ENCODE data around the gene MITD1. TPM values are rescaled to one million over a fixed set of nuclear protein-coding genes. Genes with fewer than 3 reads are reported as not detected.

The MITD1 gene
- total and polyA plus RNA-seq, 2 of the 13 experiments (the other 11 are each of a cell fraction or from before 2014, with no cell fraction given): 17.8 to 43.7 TPM

DNA sequence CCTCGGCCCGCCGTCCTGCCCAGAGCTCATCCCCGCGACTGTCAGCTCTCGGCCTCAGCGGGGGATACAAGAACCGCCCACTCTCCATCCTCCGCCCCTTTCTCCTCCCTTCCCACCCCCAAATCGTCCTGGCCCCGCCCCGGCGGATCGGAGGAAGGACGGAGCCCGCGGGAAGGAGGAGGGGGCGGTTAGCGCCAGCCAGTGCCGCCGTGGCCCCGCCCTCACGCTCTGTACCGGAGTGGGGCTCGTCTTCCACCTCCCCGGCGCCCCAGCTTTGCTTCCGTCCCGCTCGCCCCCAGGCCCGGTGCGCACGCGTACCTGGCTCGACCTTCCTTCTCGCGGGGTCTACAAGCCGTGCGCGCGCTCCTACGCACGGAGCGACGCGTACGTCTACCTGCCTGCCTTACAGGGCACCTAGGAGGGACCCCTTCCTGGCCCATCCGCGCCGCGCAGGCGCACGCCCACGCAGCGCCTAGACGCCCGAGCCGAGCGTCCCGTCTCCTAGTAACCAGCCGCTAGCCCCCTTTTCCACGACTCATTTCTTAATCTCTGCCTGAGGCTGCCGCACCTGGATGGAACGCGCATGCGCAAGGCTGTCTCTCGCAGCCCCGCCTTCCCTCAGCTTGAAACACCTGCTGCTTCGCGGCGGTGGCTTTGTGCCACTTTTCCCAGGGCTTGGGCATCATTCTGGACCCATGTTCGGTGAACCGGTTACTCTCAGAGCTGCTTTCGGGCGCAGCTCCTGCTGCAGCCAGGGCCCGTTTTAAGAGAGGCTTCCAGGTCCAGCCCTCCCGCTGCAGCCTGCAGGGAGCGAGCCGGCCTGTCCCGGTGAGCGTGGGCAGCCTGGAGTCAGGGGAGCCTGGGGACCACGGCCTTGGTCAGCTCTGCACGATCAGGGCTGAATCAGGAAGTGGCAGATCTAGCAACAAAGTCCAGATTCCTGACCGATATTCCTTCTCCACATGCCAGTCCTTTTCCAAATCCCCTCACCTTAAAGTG is 39.4 kb downstream of the MITD1 start, which contains the start of gene C2orf15 (continued):
- TF ChIP-seq, protein P1, sequence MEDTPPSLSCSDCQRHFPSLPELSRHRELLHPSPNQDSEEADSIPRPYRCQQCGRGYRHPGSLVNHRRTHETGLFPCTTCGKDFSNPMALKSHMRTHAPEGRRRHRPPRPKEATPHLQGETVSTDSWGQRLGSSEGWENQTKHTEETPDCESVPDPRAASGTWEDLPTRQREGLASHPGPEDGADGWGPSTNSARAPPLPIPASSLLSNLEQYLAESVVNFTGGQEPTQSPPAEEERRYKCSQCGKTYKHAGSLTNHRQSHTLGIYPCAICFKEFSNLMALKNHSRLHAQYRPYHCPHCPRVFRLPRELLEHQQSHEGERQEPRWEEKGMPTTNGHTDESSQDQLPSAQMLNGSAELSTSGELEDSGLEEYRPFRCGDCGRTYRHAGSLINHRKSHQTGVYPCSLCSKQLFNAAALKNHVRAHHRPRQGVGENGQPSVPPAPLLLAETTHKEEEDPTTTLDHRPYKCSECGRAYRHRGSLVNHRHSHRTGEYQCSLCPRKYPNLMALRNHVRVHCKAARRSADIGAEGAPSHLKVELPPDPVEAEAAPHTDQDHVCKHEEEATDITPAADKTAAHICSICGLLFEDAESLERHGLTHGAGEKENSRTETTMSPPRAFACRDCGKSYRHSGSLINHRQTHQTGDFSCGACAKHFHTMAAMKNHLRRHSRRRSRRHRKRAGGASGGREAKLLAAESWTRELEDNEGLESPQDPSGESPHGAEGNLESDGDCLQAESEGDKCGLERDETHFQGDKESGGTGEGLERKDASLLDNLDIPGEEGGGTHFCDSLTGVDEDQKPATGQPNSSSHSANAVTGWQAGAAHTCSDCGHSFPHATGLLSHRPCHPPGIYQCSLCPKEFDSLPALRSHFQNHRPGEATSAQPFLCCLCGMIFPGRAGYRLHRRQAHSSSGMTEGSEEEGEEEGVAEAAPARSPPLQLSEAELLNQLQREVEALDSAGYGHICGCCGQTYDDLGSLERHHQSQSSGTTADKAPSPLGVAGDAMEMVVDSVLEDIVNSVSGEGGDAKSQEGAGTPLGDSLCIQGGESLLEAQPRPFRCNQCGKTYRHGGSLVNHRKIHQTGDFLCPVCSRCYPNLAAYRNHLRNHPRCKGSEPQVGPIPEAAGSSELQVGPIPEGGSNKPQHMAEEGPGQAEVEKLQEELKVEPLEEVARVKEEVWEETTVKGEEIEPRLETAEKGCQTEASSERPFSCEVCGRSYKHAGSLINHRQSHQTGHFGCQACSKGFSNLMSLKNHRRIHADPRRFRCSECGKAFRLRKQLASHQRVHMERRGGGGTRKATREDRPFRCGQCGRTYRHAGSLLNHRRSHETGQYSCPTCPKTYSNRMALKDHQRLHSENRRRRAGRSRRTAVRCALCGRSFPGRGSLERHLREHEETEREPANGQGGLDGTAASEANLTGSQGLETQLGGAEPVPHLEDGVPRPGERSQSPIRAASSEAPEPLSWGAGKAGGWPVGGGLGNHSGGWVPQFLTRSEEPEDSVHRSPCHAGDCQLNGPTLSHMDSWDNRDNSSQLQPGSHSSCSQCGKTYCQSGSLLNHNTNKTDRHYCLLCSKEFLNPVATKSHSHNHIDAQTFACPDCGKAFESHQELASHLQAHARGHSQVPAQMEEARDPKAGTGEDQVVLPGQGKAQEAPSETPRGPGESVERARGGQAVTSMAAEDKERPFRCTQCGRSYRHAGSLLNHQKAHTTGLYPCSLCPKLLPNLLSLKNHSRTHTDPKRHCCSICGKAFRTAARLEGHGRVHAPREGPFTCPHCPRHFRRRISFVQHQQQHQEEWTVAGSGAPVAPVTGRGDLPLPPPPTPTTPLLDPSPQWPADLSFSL (CRISPR knock-in tag; IDR thresholded peaks at IDR 0.05): no peak
- TF ChIP-seq, protein P2, sequence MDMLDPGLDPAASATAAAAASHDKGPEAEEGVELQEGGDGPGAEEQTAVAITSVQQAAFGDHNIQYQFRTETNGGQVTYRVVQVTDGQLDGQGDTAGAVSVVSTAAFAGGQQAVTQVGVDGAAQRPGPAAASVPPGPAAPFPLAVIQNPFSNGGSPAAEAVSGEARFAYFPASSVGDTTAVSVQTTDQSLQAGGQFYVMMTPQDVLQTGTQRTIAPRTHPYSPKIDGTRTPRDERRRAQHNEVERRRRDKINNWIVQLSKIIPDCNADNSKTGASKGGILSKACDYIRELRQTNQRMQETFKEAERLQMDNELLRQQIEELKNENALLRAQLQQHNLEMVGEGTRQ (IDR thresholded peaks at IDR 0.05; ENCODE audit: low read depth, low read length): no peak
- TF ChIP-seq, protein P2 (CRISPR knock-in tag; IDR thresholded peaks at IDR 0.05; ENCODE audit: borderline replicate concordance): no peak; the same call in 1 of the 2 replicates
- TF ChIP-seq PAX8 (CRISPR knock-in tag; IDR thresholded peaks at IDR 0.05; ENCODE audit: borderline replicate concordance): peak; percentile 43; the same call in 1 of the 2 replicates
- TF ChIP-seq GFI1 (CRISPR knock-in tag; IDR thresholded peaks at IDR 0.05; ENCODE audit: borderline replicate concordance): peak; percentile 85
- peak; percentile 73; the same call in 1 of the 2 replicates for TF ChIP-seq ZNF296 (CRISPR knock-in tag; conservative IDR thresholded peaks at IDR 0.05)
- TF ChIP-seq, protein P3, sequence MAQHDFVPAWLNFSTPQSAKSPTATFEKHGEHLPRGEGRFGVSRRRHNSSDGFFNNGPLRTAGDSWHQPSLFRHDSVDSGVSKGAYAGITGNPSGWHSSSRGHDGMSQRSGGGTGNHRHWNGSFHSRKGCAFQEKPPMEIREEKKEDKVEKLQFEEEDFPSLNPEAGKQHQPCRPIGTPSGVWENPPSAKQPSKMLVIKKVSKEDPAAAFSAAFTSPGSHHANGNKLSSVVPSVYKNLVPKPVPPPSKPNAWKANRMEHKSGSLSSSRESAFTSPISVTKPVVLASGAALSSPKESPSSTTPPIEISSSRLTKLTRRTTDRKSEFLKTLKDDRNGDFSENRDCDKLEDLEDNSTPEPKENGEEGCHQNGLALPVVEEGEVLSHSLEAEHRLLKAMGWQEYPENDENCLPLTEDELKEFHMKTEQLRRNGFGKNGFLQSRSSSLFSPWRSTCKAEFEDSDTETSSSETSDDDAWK (CRISPR knock-in tag; IDR thresholded peaks at IDR 0.05): no peak
- TF ChIP-seq NPAS2 (CRISPR knock-in tag; IDR thresholded peaks at IDR 0.05; ENCODE audit: borderline replicate concordance): no peak
- TF ChIP-seq ZNF510 (CRISPR knock-in tag; IDR thresholded peaks at IDR 0.05; ENCODE audit: low read depth): peak; percentile 88; the same call in 1 of the 2 replicates
- peak; percentile 75; the same call in 1 of the 2 replicates for TF ChIP-seq ZFP41 (CRISPR knock-in tag; IDR thresholded peaks at IDR 0.05; ENCODE audit: borderline replicate concordance)
- TF ChIP-seq HES4 (CRISPR knock-in tag; IDR thresholded peaks at IDR 0.05; ENCODE audit: borderline replicate concordance): no peak
- TF ChIP-seq, protein P4, sequence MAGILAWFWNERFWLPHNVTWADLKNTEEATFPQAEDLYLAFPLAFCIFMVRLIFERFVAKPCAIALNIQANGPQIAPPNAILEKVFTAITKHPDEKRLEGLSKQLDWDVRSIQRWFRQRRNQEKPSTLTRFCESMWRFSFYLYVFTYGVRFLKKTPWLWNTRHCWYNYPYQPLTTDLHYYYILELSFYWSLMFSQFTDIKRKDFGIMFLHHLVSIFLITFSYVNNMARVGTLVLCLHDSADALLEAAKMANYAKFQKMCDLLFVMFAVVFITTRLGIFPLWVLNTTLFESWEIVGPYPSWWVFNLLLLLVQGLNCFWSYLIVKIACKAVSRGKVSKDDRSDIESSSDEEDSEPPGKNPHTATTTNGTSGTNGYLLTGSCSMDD (CRISPR knock-in tag; IDR thresholded peaks at IDR 0.05): no peak

Data from HepG2 (cell line).